ENCODE data around the gene UVSSA.

UVSSA gene

DNA sequence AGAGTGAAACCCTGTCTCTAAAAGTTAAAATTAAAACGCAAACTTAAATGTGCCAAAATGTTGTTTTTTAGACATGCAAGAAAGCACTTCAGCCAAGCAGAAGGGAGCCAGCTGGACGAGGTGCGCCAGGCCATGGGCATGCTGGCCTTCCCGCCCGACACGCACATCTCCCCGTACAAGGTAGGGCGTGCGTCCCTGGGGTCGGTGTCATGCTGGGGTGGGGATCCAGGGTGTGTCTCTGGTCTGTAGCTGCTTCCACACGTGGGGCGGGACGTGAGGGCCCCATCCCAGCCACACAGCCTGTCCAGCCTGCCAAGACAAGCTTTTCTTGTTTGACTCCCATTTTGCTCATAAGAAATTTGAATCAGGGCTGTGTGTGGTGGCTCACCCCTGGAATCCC, 14.3 kb upstream of the UVSSA start:
- TF ChIP-seq, protein P1, sequence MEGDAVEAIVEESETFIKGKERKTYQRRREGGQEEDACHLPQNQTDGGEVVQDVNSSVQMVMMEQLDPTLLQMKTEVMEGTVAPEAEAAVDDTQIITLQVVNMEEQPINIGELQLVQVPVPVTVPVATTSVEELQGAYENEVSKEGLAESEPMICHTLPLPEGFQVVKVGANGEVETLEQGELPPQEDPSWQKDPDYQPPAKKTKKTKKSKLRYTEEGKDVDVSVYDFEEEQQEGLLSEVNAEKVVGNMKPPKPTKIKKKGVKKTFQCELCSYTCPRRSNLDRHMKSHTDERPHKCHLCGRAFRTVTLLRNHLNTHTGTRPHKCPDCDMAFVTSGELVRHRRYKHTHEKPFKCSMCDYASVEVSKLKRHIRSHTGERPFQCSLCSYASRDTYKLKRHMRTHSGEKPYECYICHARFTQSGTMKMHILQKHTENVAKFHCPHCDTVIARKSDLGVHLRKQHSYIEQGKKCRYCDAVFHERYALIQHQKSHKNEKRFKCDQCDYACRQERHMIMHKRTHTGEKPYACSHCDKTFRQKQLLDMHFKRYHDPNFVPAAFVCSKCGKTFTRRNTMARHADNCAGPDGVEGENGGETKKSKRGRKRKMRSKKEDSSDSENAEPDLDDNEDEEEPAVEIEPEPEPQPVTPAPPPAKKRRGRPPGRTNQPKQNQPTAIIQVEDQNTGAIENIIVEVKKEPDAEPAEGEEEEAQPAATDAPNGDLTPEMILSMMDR (IDR thresholded peaks at IDR 0.05): no peak

DNA sequence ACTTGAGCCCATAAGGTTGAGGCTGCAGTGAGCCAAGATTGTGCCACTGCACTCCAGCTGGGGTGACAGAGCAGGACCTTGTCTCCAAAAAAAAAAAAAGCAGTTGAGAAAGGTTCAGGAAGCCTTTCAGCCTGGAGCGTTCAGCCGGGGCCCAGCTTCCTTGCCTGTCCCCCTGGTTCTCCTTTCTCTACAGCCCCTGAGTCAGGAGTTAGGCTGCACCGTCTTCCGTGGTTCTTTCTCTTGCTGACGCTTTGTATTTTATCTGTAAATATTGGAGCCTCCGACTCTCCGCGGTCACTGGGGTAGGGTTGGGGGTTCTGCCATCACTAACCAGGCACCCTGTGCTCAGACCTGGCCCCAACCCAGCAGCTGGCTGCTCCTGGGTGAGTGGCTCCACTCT, 13.8 kb upstream of the UVSSA start:
- TF ChIP-seq, protein P1 (IDR thresholded peaks at IDR 0.05): no peak

DNA sequence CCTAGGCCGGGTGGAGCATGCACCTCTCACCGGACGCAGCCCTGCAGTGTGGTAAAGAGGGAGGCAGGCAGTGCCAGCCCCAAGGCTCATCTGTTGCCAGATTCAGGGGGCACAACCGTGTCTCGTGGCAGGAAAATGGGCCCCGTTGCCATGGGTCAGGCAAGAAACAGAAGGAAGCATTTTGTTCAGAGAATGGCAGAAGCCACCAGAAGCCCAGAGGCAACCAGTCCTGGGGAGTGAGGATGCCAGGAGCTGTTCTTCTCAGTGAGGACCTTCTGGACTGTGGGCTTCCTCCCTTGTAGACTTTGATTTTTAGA, 12.5 kb upstream of the UVSSA start:
- TF ChIP-seq, protein P1 (IDR thresholded peaks at IDR 0.05): no peak

DNA sequence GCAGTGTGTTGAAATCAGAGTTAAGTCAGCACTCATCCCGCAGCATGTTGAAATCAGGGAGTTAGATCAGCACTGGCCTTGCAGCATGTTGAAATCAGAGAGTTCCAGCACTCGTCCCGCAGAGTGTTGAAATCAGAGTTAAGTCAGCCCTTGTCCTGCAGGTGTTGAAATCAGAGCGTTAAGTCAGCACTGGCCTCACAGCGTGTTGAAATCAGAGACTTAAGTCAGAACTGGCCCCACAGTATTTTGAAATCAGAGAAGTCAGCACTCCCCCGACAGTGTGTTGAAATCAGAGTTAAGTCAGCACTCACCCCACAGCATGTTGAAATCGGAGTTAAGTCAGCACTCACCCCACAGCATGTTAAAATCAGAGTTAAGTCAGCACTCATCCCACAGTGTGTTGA, 10.9 kb upstream of the UVSSA start:
- TF ChIP-seq, protein P1 (IDR thresholded peaks at IDR 0.05): no peak

DNA sequence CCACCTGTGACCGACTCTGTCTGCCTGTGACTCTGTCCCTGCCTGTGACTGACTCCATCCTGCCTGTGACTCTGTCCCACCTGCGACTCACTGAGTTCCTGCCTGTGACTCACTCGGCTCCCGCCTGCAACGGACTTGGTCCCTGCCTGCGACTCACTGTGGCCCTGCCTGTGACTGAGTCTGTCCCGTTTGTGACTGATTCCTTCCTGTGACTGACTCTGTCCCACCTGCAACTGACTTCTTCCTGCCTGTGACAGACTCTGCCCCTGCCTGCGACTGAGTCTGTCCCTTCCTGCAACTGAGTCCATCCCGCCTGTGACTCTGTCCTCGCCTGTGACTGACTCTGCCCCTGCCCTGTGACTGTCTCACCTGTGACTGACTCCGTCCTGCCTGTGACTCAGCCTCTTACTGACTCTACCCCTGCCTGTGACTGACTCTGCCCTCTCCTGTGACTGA, 9.6 kb upstream of the UVSSA start:
- TF ChIP-seq, protein P1 (IDR thresholded peaks at IDR 0.05): no peak

DNA sequence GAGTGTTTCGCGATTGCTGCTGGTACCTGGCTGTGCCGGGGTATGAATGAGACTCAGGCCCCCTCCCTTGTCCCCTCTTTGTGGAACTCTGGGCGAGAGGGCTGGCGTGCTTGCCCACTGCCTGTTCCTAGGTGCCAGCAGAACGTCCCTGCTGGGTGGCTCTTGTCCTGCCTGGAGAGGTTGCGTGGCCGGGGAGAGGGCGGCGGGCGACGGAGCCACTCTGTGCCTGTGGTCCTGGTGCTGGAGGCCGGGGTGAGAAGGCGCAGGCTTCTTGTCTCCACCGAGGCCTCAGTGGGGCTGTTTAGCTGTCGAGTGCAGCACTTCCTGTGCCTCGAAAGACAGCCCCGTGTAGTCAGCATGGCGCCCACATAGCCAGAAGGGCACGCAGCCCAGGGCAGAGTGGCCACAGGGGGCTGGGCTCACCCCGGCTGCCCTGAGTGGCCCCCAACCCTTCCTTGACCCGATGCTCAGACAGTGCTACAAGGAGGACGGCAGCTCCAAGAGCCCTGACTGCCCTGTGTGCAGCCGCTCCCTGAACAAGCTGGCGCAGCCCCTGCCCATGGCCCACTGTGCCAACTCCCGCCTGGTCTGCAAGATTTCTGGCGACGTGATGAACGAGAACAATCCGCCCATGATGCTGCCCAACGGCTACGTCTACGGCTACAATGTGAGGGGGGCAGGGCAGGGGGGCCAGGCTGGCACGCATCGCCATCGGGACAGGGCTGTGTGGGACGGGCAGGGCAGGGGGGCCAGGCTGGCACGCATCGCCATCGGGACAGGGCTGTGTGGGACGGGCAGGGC, 8.9 kb upstream of the UVSSA start:
- TF ChIP-seq, protein P1 (IDR thresholded peaks at IDR 0.05): no peak

DNA sequence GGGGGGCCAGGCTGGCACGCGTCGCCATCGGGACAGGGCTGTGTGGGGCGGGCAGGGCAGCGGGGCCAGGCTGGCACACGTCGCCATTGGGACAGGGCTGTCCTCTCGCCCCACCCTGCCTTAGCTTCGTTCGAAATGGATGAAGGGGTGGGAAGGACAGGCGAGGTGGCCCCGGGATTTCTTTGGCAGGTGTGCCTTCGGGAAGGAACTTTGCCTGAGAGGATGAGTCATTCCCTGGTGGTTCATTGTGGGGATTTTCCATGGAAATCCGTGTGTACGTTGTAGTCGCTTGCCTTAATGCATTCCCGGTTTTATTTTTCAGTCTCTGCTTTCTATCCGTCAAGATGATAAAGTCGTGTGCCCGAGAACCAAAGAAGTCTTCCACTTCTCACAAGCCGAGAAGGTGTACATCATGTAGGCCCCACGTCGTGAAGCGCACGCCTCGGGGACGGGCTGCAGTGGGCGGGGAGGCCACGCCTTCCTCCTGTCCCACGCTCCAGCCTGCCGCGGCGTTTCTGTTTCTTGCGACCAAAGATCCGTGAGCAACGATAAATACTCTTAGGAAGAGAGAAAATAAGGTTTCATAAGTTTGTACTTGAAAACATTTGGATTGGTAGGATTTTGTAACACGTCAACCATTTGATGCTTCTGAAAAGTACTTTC, 8.1 kb upstream of the UVSSA start:
- TF ChIP-seq, protein P1 (IDR thresholded peaks at IDR 0.05): no peak
